ENCODE measurements around the gene RSBN1. TPM values are rescaled to one million over a fixed set of nuclear protein-coding genes. Genes with fewer than 3 reads are reported as not detected.

The RSBN1 gene
- total and polyA plus RNA-seq, 10 of the 15 experiments (the other 5 are each of a cell fraction or from before 2014, with no cell fraction given), result 2.9 to 26.8 (median 11.5) TPM

GRCh38 chr1:113787663-113788062 is 24.6 kb downstream of the RSBN1 start:
- SMC1A ChIA-PET (ENCODE audit: uncharacterized antibody, unreplicated experiment), result interaction anchor here (1.1 to 6.9 kb wide), 6 partner anchors 9 to 143 kb away, joined by 3 to 134 read pairs (median 6); partner anchors contain the start of gene PHTF1
- Histone ChIP-seq H3K27me3 (replicated peaks in 1 of 2; ENCODE audit: control insufficient read depth in 2 of 2, insufficient read depth in 2 of 2, low read length in 1 of 2) (no peaks in the 10 kb centered on the region), H3K4me3 (no peak overlapping the region), H3K27ac (ENCODE audit: control insufficient read depth, insufficient read depth) (no peak overlapping the region), H4K20me1 (ENCODE audit: control insufficient read depth, insufficient read depth) (no peaks in the 10 kb centered on the region), H3K4me2 (ENCODE audit: control insufficient read depth, insufficient read depth) (no peak overlapping the region), H3K79me2 (ENCODE audit: control insufficient read depth, insufficient read depth, low read length) (peaks cover 25% of the 10 kb centered on the region), H3K9ac (ENCODE audit: control insufficient read depth, insufficient read depth, low read length) (no peak overlapping the region), H2AFZ (ENCODE audit: control insufficient read depth, low read depth, low read length) (no peak overlapping the region), H3K36me3 (ENCODE audit: control insufficient read depth in 2 of 2, insufficient read depth in 2 of 2, low read length in 1 of 2) (peaks cover 0 to 10% of the 10 kb centered on the region in 2 experiments; a peak in 3 of 4 replicates), H3K9me3 (replicated peaks; ENCODE audit: control insufficient read depth, insufficient read depth, low read length) (no peaks in the 10 kb centered on the region; the same call in 2 of the 3 replicates), H3K4me1 (ENCODE audit: control insufficient read depth, insufficient read depth, low read length) (peaks cover 21% of the 10 kb centered on the region)
- RAD21 ChIA-PET (ENCODE audit: unreplicated experiment), result interaction anchor here (0.8 to 1.8 kb wide), 5 partner anchors 12 to 34 kb away, joined by 3 to 7 read pairs (median 5); partner anchors contain the start of gene RSBN1
- ATAC-seq (no peak), FAIRE-seq (no peak), DNase-seq (ENCODE audit: low read depth, low spot score) (no peak)
- TF ChIP-seq SMAD5 (IDR thresholded peaks at IDR 0.05; ENCODE audit: low read depth) (no peak), NFYA (IDR thresholded peaks at IDR 0.05; ENCODE audit: borderline replicate concordance, low read depth, low read length) (no peak), NBN (IDR thresholded peaks at IDR 0.05) (no peak), ZNF274 (IDR thresholded peaks at IDR 0.05; ENCODE audit: insufficient read depth, insufficient read length) (no peak), USF1 (IDR thresholded peaks at IDR 0.05; ENCODE audit: borderline replicate concordance, extremely low read length, insufficient read depth, low read depth, low read length) (no peak), ATF7 (IDR thresholded peaks at IDR 0.05; ENCODE audit: low read depth) (no peak), CHD1 (IDR thresholded peaks at IDR 0.05; ENCODE audit: low read depth, low read length) (no peak), JUNB (IDR thresholded peaks at IDR 0.05) (0 out of 2 replicates have a peak, but pooled peaks have one; percentile 27), JUND (IDR thresholded peaks at IDR 0.05; ENCODE audit: low read depth, low read length) (no peak), NRF1 (conservative IDR thresholded peaks at IDR 0.05; ENCODE audit: low read depth, low read length) (no peak), RCOR1 (conservative IDR thresholded peaks at IDR 0.05; ENCODE audit: low read depth, low read length) (no peak), STAT1 (conservative IDR thresholded peaks at IDR 0.05) (no peak), RUNX3 (IDR thresholded peaks at IDR 0.05; ENCODE audit: low read length) (peak; percentile 10; the same call in 1 of the 2 replicates), MLLT1 (IDR thresholded peaks at IDR 0.05) (no peak), IKZF1 (conservative IDR thresholded peaks at IDR 0.05) (no peak), NR2F1 (conservative IDR thresholded peaks at IDR 0.05) (no peak)
- CTCF ChIA-PET, result interaction anchor here (0.6 to 4.5 kb wide), 4 partner anchors 16 to 983 kb away, joined by 3 to 20 read pairs (median 6); partner anchors contain the start of gene PHTF1
- 52% methylated on average over 3 of the region's 3 CpGs for WGBS (ENCODE audit: insufficient coverage, insufficient replicate concordance, low lambda C conversion rate, missing lambda C conversion rate)
- intact Hi-C loops (cut with micrococcal nuclease; ENCODE audit: unreplicated experiment), result no loop called here
- no TSS peak for BruUV-seq (replicated peaks)
- POLR2A ChIA-PET, result interaction anchor here (1.3 to 1.8 kb wide), 2 partner anchors 10 to 23 kb away, joined by 5 to 7 read pairs; no protein-coding TSS in a partner anchor
- in situ Hi-C loops (cut with MboI), result no loop called here

Data from GM12878 (cell line).